Measurements from ENCODE around the gene AJAP1.
"Not testable (repeated sequence)": the region's sequence is repeated elsewhere in the genome, so short reads cannot be mapped to it uniquely, and the experiment has no call there.

Gene AJAP1

GRCh38 chr1:4653796-4654725, at the start of gene AJAP1:
Gene AJAP1, plus strand, starts transcription at chr1:4654609. Its CDS starts 817 bp downstream, at chr1:4655426.
- peaks cover 63% of the 10 kb centered on the region for H3K27me3 Mint-ChIP-seq
- peaks cover 3% of the 10 kb centered on the region for H3K4me1 Mint-ChIP-seq
- no peak within 1 kb of the TSS for H3K27ac Mint-ChIP-seq
- H3K36me3 Mint-ChIP-seq: no peaks in the 10 kb centered on the region
- no peak within 1 kb of the TSS for H3K4me3 Mint-ChIP-seq
- CTCF ChIA-PET: no interaction called here
- DNase-seq: no peak
- H3K9me3 Mint-ChIP-seq: no peaks in the 10 kb centered on the region

- CTCF ChIA-PET: interaction anchor here (1.0 kb wide), 1 partner anchor 20 kb away, joined by 3 read pairs; no protein-coding TSS in a partner anchor
- no peak for DNase-seq
- no peaks in the 10 kb centered on the region for H3K36me3 Mint-ChIP-seq
- peaks cover 31% of the 10 kb centered on the region for H3K27me3 Mint-ChIP-seq
- no peak overlapping the region for H3K4me3 Mint-ChIP-seq
- H3K4me1 Mint-ChIP-seq: no peaks in the 10 kb centered on the region
- peaks cover 15% of the 10 kb centered on the region for H3K9me3 Mint-ChIP-seq
- no peak overlapping the region for H3K27ac Mint-ChIP-seq
Measured at GRCh38 chr1:4605158-4605557, 49.3 kb upstream of the AJAP1 start.

- no peaks in the 10 kb centered on the region for H3K4me1 Mint-ChIP-seq
- H3K4me3 Mint-ChIP-seq: no peak overlapping the region
- no peak overlapping the region for H3K27ac Mint-ChIP-seq
Measured at GRCh38 chr1:4611563-4612341, 42.7 kb upstream of the AJAP1 start.

GRCh38 chr1:4612991-4613390, 41.4 kb upstream of the AJAP1 start:
- H3K4me1 Mint-ChIP-seq: no peaks in the 10 kb centered on the region
- no peak overlapping the region for H3K4me3 Mint-ChIP-seq
- no peak for DNase-seq
- no peak overlapping the region for H3K27ac Mint-ChIP-seq
- H3K9me3 Mint-ChIP-seq: peaks cover 19% of the 10 kb centered on the region
- CTCF ChIA-PET: no interaction called here
- peaks cover 8% of the 10 kb centered on the region for H3K27me3 Mint-ChIP-seq
- H3K36me3 Mint-ChIP-seq: no peaks in the 10 kb centered on the region

More at GRCh38 chr1:4611563-4612341, 42.7 kb upstream of the AJAP1 start:
- CTCF ChIA-PET: no interaction called here
- no peak for DNase-seq
- peaks cover 19% of the 10 kb centered on the region for H3K9me3 Mint-ChIP-seq
- H3K36me3 Mint-ChIP-seq: no peaks in the 10 kb centered on the region
- H3K27me3 Mint-ChIP-seq: peaks cover 8% of the 10 kb centered on the region

GRCh38 chr1:4613606-4614370, 40.6 kb upstream of the AJAP1 start:
- no peak for DNase-seq
- CTCF ChIA-PET: no interaction called here
- H3K4me3 Mint-ChIP-seq: no peak overlapping the region
- H3K27me3 Mint-ChIP-seq: peaks cover 3% of the 10 kb centered on the region
- H3K4me1 Mint-ChIP-seq: no peaks in the 10 kb centered on the region
- H3K9me3 Mint-ChIP-seq: peaks cover 16% of the 10 kb centered on the region
- no peak overlapping the region for H3K27ac Mint-ChIP-seq
- no peaks in the 10 kb centered on the region for H3K36me3 Mint-ChIP-seq

- H3K4me3 Mint-ChIP-seq: no peak overlapping the region
- H3K36me3 Mint-ChIP-seq: no peaks in the 10 kb centered on the region
- no peak for DNase-seq
- H3K27ac Mint-ChIP-seq: no peak overlapping the region
- H3K27me3 Mint-ChIP-seq: peaks cover 3% of the 10 kb centered on the region
- CTCF ChIA-PET: no interaction called here
- H3K9me3 Mint-ChIP-seq: peaks cover 9% of the 10 kb centered on the region
- H3K4me1 Mint-ChIP-seq: no peaks in the 10 kb centered on the region
Measured at GRCh38 chr1:4614371-4615137, 39.9 kb upstream of the AJAP1 start.

GRCh38 chr1:4615138-4615470, 39.3 kb upstream of the AJAP1 start:
- no peak overlapping the region for H3K27ac Mint-ChIP-seq
- DNase-seq: no peak
- H3K27me3 Mint-ChIP-seq: peaks cover 3% of the 10 kb centered on the region
- CTCF ChIA-PET: no interaction called here
- H3K4me3 Mint-ChIP-seq: no peak overlapping the region
- no peaks in the 10 kb centered on the region for H3K4me1 Mint-ChIP-seq
- H3K9me3 Mint-ChIP-seq: peaks cover 4% of the 10 kb centered on the region
- no peaks in the 10 kb centered on the region for H3K36me3 Mint-ChIP-seq

- H3K36me3 Mint-ChIP-seq: no peaks in the 10 kb centered on the region
- no peak for DNase-seq
- no peaks in the 10 kb centered on the region for H3K4me1 Mint-ChIP-seq
- H3K27me3 Mint-ChIP-seq: peaks cover 3% of the 10 kb centered on the region
- CTCF ChIA-PET: interaction anchor here (1.2 kb wide), 1 partner anchor 16 kb away, joined by 3 read pairs; no protein-coding TSS in a partner anchor
- no peak overlapping the region for H3K27ac Mint-ChIP-seq
- H3K9me3 Mint-ChIP-seq: peaks cover 4% of the 10 kb centered on the region
- H3K4me3 Mint-ChIP-seq: no peak overlapping the region
Measured at GRCh38 chr1:4615501-4615900, 38.9 kb upstream of the AJAP1 start.

- Mint-ChIP-seq H3K36me3 (no peaks in the 10 kb centered on the region), H3K4me1 (peaks cover 8% of the 10 kb centered on the region), H3K4me3 (no peak overlapping the region), H3K27me3 (no peaks in the 10 kb centered on the region), H3K9me3 (no peaks in the 10 kb centered on the region), H3K27ac (no peak overlapping the region)
- no peak for DNase-seq
- CTCF ChIA-PET: interaction anchor here (1.2 kb wide), 1 partner anchor 17 kb away, joined by 3 read pairs; no protein-coding TSS in a partner anchor
Measured at GRCh38 chr1:4616831-4617465, 37.5 kb upstream of the AJAP1 start.

GRCh38 chr1:4617506-4617905, 36.9 kb upstream of the AJAP1 start:
- Mint-ChIP-seq H3K9me3 (no peaks in the 10 kb centered on the region), H3K4me3 (no peak overlapping the region), H3K4me1 (peaks cover 8% of the 10 kb centered on the region), H3K27ac (no peak overlapping the region), H3K36me3 (no peaks in the 10 kb centered on the region), H3K27me3 (no peaks in the 10 kb centered on the region)
- CTCF ChIA-PET: no interaction called here
- no peak for DNase-seq

GRCh38 chr1:4618827-4619226, 35.6 kb upstream of the AJAP1 start:
- H3K27me3 Mint-ChIP-seq, H3K27ac Mint-ChIP-seq, H3K9me3 Mint-ChIP-seq, H3K36me3 Mint-ChIP-seq, DNase-seq, CTCF ChIA-PET, H3K4me1 Mint-ChIP-seq, H3K4me3 Mint-ChIP-seq: not testable (repeated sequence)

- no peaks in the 10 kb centered on the region for H3K9me3 Mint-ChIP-seq
- H3K27ac Mint-ChIP-seq: no peak overlapping the region
- H3K4me1 Mint-ChIP-seq: peaks cover 8% of the 10 kb centered on the region
- DNase-seq: no peak
- peaks cover 5% of the 10 kb centered on the region for H3K27me3 Mint-ChIP-seq
- H3K36me3 Mint-ChIP-seq: no peaks in the 10 kb centered on the region
- CTCF ChIA-PET: no interaction called here
- no peak overlapping the region for H3K4me3 Mint-ChIP-seq
Measured at GRCh38 chr1:4621646-4622045, 32.8 kb upstream of the AJAP1 start.

GRCh38 chr1:4622821-4623220, 31.6 kb upstream of the AJAP1 start:
- no peak overlapping the region for H3K27ac Mint-ChIP-seq
- H3K27me3 Mint-ChIP-seq: peaks cover 5% of the 10 kb centered on the region
- H3K9me3 Mint-ChIP-seq: no peaks in the 10 kb centered on the region
- CTCF ChIA-PET: no interaction called here
- no peak for DNase-seq
- no peak overlapping the region for H3K4me3 Mint-ChIP-seq
- peaks cover 8% of the 10 kb centered on the region for H3K4me1 Mint-ChIP-seq
- H3K36me3 Mint-ChIP-seq: no peaks in the 10 kb centered on the region

Measured in activated naive CD4-positive, alpha-beta T cell treated with anti-CD3 and anti-CD28 coated beads, Interleukin-2, amount 10 ng/mL, durations not matched to agents 7 days and 5 days (primary cell).